MG63 (cell line): Measurements from ENCODE around the gene GABRP. TPM values are rescaled to one million over a fixed set of nuclear protein-coding genes. Genes with fewer than 3 reads are reported as not detected.
A peak's percentile ranks its signal among the peaks of the same experiment; 100 is the strongest.
"Not testable (repeated sequence)": the region's sequence is repeated elsewhere in the genome, so short reads cannot be mapped to it uniquely, and the experiment has no call there.

Experiments used
- DNase-seq: peaks from one replicate; pipeline ENCODE4 v3.0.0-alpha.2; 2020
- H3K27me3 ChIP-seq: fragments of 250-450 bp; sonication (Bioruptor Pico); 2 replicates; pipeline ENCODE4 v1.5.1; 2020; ENCODE audit warnings: mild to moderate bottlenecking, moderate library complexity
- H3K36me3 ChIP-seq: fragments of 250-450 bp; sonication (Bioruptor Pico); 2 replicates; pipeline ENCODE4 v1.5.1; 2020; ENCODE audit warnings: mild to moderate bottlenecking, moderate library complexity
- H3K4me3 ChIP-seq: fragments of 250-450 bp; sonication (Bioruptor Pico); 2 replicates; pipeline ENCODE4 v1.5.1; 2020; ENCODE audit warnings: mild to moderate bottlenecking, moderate library complexity
- H3K9me3 ChIP-seq: fragments of 250-450 bp; sonication (Bioruptor Pico); 2 replicates; pipeline ENCODE4 v1.5.1; 2020; ENCODE audit warnings: mild to moderate bottlenecking, moderate library complexity
- total RNA-seq: library from RNA; depleted of rRNA; stranded (reverse); fragments of >200 nt; shearing (Covaris generic); gene quantifications from 2 replicates; pipeline ENCODE4 v1.2.3, GENCODE V29; 2014; ENCODE audit warnings: low replicate concordance

GABRP gene
- total RNA-seq, 1 experiment from 2014 or later: not detected

GRCh38 chr5:170751631-170752030 lies 31.9 kb upstream of the GABRP start:
- no peaks in the 10 kb centered on the region for H3K36me3 ChIP-seq
- DNase-seq: no peak
- peaks cover 4% of the 10 kb centered on the region for H3K27me3 ChIP-seq
- no peak overlapping the region for H3K4me3 ChIP-seq
- no peaks in the 10 kb centered on the region for H3K9me3 ChIP-seq

GRCh38 chr5:170752257-170753215 lies 31.0 kb upstream of the GABRP start:
- DNase-seq: no peak
- H3K4me3 ChIP-seq: no peak overlapping the region
- H3K27me3 ChIP-seq: peaks cover 4% of the 10 kb centered on the region
- H3K9me3 ChIP-seq: no peaks in the 10 kb centered on the region
- no peaks in the 10 kb centered on the region for H3K36me3 ChIP-seq

- DNase-seq: no peak
- no peaks in the 10 kb centered on the region for H3K36me3 ChIP-seq
- H3K4me3 ChIP-seq: no peak overlapping the region
- H3K9me3 ChIP-seq: no peaks in the 10 kb centered on the region
- peaks cover 4% of the 10 kb centered on the region for H3K27me3 ChIP-seq
Observed at GRCh38 chr5:170753311-170753710, 30.2 kb upstream of the GABRP start.

- H3K4me3 ChIP-seq, DNase-seq, H3K9me3 ChIP-seq, H3K27me3 ChIP-seq, H3K36me3 ChIP-seq: not testable (repeated sequence)
Observed at GRCh38 chr5:170754508-170754907, 29.0 kb upstream of the GABRP start.

GRCh38 chr5:170755679-170756456 lies 27.7 kb upstream of the GABRP start:
- Histone ChIP-seq H3K27me3 (no peaks in the 10 kb centered on the region; the same call in 1 of the 2 replicates), H3K4me3 (no peak overlapping the region), H3K36me3 (no peaks in the 10 kb centered on the region), H3K9me3 (no peaks in the 10 kb centered on the region)
- no peak for DNase-seq

- no peak for DNase-seq
- no peaks in the 10 kb centered on the region for H3K27me3 ChIP-seq
Observed at GRCh38 chr5:170756691-170757090, 26.8 kb upstream of the GABRP start.

DNA sequence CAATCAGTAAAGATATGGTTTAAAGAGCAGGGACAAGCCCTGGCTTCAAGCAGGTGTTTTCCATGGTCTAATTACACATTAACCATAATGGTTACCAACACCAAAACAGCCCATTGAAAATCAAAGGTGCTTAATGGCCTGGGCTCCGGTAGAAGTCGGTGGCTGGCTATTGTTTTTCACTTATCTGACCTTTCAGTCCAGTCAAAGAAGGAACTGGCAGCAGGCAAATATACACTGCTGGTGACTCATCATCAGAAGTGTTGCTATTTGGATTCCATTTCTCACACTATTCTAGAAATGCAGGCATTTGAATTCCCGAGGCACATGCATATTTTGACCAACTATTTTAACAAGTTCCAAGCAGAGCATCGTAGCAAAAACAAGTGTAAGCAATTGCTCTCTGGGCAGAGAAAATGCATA lies 26.3 kb upstream of the GABRP start:
- peak; percentile 61 for DNase-seq
- Histone ChIP-seq H3K4me3 (no peak overlapping the region), H3K36me3 (no peaks in the 10 kb centered on the region), H3K9me3 (no peaks in the 10 kb centered on the region), H3K27me3 (no peaks in the 10 kb centered on the region)

More at GRCh38 chr5:170756691-170757090, 26.8 kb upstream of the GABRP start:
- no peak overlapping the region for H3K4me3 ChIP-seq
- no peaks in the 10 kb centered on the region for H3K9me3 ChIP-seq
- no peaks in the 10 kb centered on the region for H3K36me3 ChIP-seq

DNA sequence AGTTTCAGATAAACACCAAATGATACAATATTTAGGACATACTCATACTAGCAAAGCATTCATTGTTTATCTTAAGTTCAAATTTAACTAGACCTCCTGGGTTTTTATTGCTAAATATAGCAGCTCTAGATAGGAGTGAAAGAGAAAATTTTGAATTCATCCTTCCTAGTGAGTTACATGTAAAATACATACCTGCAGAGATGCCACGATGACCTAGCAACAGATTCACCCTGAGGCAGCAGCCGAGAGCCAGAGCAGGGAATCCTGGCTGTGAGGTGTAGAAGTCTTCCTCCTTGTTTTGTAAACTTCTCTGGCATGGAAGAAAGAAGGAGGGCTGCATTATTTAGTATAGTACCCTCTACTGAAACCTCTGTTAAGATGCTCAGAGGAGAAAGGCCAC lies 25.9 kb upstream of the GABRP start:
- Histone ChIP-seq H3K9me3 (no peaks in the 10 kb centered on the region), H3K4me3 (no peak overlapping the region), H3K36me3 (no peaks in the 10 kb centered on the region), H3K27me3 (no peaks in the 10 kb centered on the region)
- DNase-seq: no peak

DNA sequence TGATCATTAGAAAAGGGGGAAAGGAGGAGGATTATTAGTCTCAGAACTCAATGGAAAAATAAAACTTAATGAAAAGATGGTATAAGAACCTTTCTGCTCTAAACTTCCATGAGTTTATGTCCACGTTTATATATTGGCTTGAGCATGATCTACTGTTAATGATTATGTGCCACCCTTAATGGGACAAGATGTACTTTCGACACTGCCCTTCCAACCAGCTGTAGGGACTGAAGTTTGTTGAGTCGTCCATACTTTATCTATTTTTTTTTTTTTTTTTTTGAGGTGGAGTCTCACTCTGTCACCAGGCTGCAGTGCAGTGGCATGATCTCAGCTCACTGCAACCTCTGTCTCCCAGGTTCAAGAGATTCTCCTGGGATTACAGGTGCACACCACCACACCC lies 25.0 kb upstream of the GABRP start:
- H3K4me3 ChIP-seq: no peak overlapping the region
- no peak for DNase-seq
- no peaks in the 10 kb centered on the region for H3K27me3 ChIP-seq
- no peaks in the 10 kb centered on the region for H3K36me3 ChIP-seq
- H3K9me3 ChIP-seq: no peaks in the 10 kb centered on the region

DNA sequence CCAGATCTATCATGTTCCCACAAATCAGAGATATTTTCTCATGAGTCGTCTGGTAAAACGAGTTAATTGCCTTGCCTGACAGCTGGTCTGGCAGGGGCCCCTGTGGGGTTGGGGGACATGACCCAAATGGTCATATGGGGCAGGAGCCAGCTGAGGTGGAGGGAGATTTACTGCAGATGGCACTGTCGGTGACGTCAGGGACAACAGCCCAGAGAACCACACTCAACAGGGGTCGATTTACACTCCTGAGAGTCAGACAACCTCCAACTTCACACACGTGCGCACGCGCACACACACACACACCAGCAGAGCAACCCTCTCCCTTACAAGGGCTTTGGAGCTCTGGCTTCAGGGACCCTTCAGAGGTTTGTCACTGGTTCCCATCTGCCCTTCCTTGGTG lies 23.4 kb upstream of the GABRP start:
- no peaks in the 10 kb centered on the region for H3K36me3 ChIP-seq
- no peak for DNase-seq
- H3K27me3 ChIP-seq: no peaks in the 10 kb centered on the region
- H3K9me3 ChIP-seq: no peaks in the 10 kb centered on the region
- no peak overlapping the region for H3K4me3 ChIP-seq

DNA sequence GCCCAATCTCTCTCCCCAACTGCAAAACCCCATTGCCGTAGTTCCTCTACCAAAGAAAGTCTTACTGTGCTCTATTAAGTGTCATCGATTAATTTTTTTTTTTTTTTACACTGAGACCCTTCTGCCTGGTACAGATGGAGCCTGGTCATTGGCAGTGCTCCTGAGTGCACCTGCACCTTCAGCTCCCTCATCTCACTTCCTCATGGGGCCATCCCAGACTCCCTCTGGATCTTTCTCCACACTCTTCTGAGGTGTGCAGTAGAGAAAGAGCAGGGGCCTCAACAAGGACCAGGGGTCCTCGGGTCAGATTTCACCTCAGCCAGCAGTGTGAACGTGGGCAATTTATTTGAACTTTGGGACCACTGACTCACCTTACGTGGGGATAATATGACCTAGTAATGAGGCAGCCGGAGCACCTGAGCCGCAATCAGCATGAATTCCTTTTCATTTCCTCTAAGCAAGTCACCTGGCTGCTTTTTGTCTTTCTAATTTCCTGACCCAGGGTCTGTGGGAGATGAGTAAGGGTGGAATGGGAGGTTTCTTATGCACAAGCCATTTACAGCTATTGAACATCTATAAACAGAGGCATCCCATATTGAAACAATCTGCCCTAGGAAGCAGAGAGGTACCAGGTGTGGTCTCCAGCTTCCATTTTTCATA lies 22.3 kb upstream of the GABRP start:
- Histone ChIP-seq H3K9me3 (no peaks in the 10 kb centered on the region), H3K36me3 (no peaks in the 10 kb centered on the region), H3K4me3 (no peak overlapping the region), H3K27me3 (no peaks in the 10 kb centered on the region)
- DNase-seq: no peak

GRCh38 chr5:170761708-170762066 lies 21.8 kb upstream of the GABRP start:
- Histone ChIP-seq H3K4me3 (no peak overlapping the region), H3K9me3 (no peaks in the 10 kb centered on the region), H3K36me3 (no peaks in the 10 kb centered on the region), H3K27me3 (no peaks in the 10 kb centered on the region)
- DNase-seq: no peak

- not testable (repeated sequence) for DNase-seq, H3K27me3 ChIP-seq, H3K9me3 ChIP-seq, H3K4me3 ChIP-seq, H3K36me3 ChIP-seq
Observed at GRCh38 chr5:170762298-170762697, 21.2 kb upstream of the GABRP start.

DNA sequence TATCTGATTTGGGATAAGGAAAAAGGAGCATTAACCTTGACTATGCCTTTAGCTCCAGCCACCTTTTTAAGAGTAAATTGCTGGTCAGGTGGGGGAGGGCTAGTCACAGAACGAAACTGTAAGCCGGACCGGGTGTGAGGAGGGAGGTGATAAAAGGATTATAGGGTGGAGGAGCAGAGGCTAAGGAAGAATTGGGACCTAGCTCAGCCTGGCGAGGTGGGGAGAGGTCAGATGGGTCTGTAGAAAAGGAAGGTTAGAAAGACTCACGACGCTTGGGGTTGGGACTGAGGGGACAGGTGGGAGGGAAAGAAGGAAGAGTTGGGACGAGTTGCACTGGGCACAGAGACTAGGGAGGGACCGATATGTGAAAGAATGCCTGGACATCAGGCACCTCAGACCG lies 17.7 kb upstream of the GABRP start:
- H3K27me3 ChIP-seq, H3K4me3 ChIP-seq, DNase-seq, H3K9me3 ChIP-seq, H3K36me3 ChIP-seq: not testable (repeated sequence)

DNA sequence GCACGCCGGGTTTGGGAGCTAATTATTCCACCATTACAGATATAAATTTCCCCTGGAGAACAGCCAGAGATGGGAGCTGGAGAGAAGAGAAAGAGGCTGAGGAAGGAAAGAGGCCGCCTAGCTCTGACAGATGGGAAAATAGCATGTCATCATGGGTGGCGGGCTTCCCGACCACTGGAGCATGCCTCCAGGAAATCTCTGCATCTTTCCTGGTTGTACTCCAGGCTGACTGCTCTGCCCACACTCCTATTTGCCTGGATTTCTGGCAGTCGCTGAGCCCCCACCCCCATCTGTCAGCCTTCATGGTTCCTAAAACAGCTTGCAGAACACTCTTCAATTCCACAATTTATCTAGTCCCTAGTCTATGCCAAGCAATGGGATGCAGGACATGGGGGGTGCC lies 14.3 kb upstream of the GABRP start:
- H3K27me3 ChIP-seq: peaks cover 6% of the 10 kb centered on the region
- no peaks in the 10 kb centered on the region for H3K36me3 ChIP-seq
- H3K9me3 ChIP-seq: no peaks in the 10 kb centered on the region
- H3K4me3 ChIP-seq: no peak overlapping the region
- no peak for DNase-seq

DNA sequence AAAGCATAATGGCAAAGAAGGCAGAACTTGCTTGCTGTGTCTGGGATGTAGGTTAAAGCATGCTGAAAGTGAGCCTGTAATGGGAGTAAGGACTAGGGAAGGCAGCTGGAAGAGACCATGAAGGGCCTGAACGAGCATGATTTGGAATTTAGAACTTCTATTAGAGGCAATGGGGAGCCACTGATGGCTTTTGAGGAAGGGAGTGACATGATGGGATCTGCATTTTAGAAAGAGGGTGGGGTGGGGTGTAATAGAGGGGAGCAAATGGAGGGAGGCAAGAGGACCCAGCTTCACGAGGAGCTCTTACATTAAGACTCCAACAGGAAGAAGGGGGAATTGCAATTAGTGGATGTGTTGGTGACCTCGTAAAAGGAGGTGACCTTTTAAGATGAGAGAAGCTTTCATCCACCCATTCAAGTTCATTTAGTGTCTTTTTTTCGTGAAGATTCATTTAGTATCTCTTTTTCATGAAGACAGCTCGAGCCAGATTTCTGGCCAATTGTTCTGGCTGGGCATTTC lies 13.6 kb upstream of the GABRP start:
- Histone ChIP-seq H3K9me3 (no peaks in the 10 kb centered on the region), H3K27me3 (peaks cover 6% of the 10 kb centered on the region), H3K4me3 (no peak overlapping the region), H3K36me3 (no peaks in the 10 kb centered on the region)
- DNase-seq: no peak

GRCh38 chr5:170771496-170771895 lies 12.0 kb upstream of the GABRP start:
- DNase-seq: no peak
- no peaks in the 10 kb centered on the region for H3K9me3 ChIP-seq
- H3K4me3 ChIP-seq: no peak overlapping the region
- H3K36me3 ChIP-seq: no peaks in the 10 kb centered on the region
- peaks cover 6% of the 10 kb centered on the region for H3K27me3 ChIP-seq
